Measurements from ENCODE around the gene UBAP2L. TPM values are rescaled to one million over a fixed set of nuclear protein-coding genes. Genes with fewer than 3 reads are reported as not detected.
"Not testable (repeated sequence)": the region's sequence is repeated elsewhere in the genome, so short reads cannot be mapped to it uniquely, and the experiment has no call there.

The UBAP2L gene
- total RNA-seq, 1 experiment from 2014 or later = 198 TPM

GRCh38 chr1:154312229-154313065 is 91.7 kb downstream of the UBAP2L start:
- H3K36me3 ChIP-seq (ENCODE audit: control insufficient read depth, insufficient read depth, low read length); H3K36me3 Mint-ChIP-seq (ENCODE audit: insufficient read depth, unreplicated experiment); H3K9me3 Mint-ChIP-seq (ENCODE audit: unreplicated experiment); H3K27ac Mint-ChIP-seq (ENCODE audit: unreplicated experiment); POLR2A ChIA-PET; CTCF ChIA-PET; DNase-seq; H3K4me1 Mint-ChIP-seq (ENCODE audit: low read depth, unreplicated experiment); H3K27me3 ChIP-seq (replicated peaks; ENCODE audit: control insufficient read depth, insufficient read depth, low read length); H3K4me3 ChIP-seq (ENCODE audit: low read depth, low read length); H3K4me1 ChIP-seq; intact Hi-C loops (cut with micrococcal nuclease; ENCODE audit: unreplicated experiment); H3K27me3 Mint-ChIP-seq (ENCODE audit: insufficient read depth, unreplicated experiment); H3K9me3 ChIP-seq; BruUV-seq (replicated peaks); H3K4me3 Mint-ChIP-seq (ENCODE audit: unreplicated experiment): not testable (repeated sequence)

DNA sequence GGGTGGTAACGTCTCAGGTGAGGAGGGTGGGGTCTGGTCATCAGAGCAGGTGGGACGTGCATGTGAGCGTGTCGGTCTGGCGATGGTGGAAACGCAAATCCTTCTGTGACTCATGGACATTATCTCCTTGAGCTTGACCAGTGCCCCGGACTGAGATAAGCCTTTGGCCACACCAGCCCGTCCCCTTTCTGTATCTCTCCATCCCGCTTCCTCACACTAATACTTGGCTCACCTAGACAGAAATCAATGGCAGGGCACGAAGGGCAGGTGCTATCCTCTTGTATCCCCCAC is 92.3 kb downstream of the UBAP2L start:
- POLR2A ChIA-PET = no interaction called here
- H3K4me3 Mint-ChIP-seq (ENCODE audit: unreplicated experiment) = no peak overlapping the region
- Histone ChIP-seq H3K36me3 (ENCODE audit: control insufficient read depth, insufficient read depth, low read length) (no peaks in the 10 kb centered on the region), H3K27me3 (replicated peaks; ENCODE audit: control insufficient read depth, insufficient read depth, low read length) (no peaks in the 10 kb centered on the region), H3K4me3 (ENCODE audit: low read depth, low read length) (no peak overlapping the region), H3K4me1 (no peaks in the 10 kb centered on the region), H3K9me3 (peaks cover 5% of the 10 kb centered on the region; the same call in 1 of the 2 replicates)
- BruUV-seq (replicated peaks) = no TSS peak
- CTCF ChIA-PET = no interaction called here
- H3K36me3 Mint-ChIP-seq (ENCODE audit: insufficient read depth, unreplicated experiment) = no peaks in the 10 kb centered on the region
- no peak overlapping the region for H3K27ac Mint-ChIP-seq (ENCODE audit: unreplicated experiment)
- no peaks in the 10 kb centered on the region for H3K9me3 Mint-ChIP-seq (ENCODE audit: unreplicated experiment)
- no peak for DNase-seq
- no peak for TF ChIP-seq CTCF (IDR thresholded peaks at IDR 0.05; ENCODE audit: insufficient read depth in 1 of 2, low read depth in 1 of 2, low read length in 1 of 2, severe bottlenecking in 1 of 2, unreplicated experiment in 1 of 2)
- no peaks in the 10 kb centered on the region for H3K27me3 Mint-ChIP-seq (ENCODE audit: insufficient read depth, unreplicated experiment)
- H3K4me1 Mint-ChIP-seq (ENCODE audit: low read depth, unreplicated experiment) = no peaks in the 10 kb centered on the region
- intact Hi-C loops (cut with micrococcal nuclease; ENCODE audit: unreplicated experiment) = no loop called here

DNA sequence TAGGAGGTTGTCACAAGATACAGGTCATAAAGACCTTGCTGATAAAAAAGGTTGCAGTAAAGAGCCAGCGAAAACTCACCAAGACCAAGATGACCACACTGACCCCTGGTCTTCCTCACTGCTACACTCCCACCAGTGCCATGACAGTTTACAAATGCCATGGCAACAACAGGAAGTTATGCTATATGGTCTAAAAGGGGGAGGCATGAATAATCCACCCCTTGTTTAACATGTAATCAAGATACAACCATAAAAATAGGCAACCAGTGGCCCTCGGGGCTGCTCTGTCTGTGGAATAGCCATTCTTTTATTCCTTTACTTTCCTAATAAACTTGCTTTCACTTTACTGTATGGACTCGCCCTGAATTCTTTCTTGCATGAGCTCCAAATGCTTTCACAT is 93.5 kb downstream of the UBAP2L start:
- H3K9me3 Mint-ChIP-seq (ENCODE audit: unreplicated experiment); H3K4me1 Mint-ChIP-seq (ENCODE audit: low read depth, unreplicated experiment); H3K36me3 ChIP-seq (ENCODE audit: control insufficient read depth, insufficient read depth, low read length); H3K4me3 Mint-ChIP-seq (ENCODE audit: unreplicated experiment); H3K36me3 Mint-ChIP-seq (ENCODE audit: insufficient read depth, unreplicated experiment); H3K9me3 ChIP-seq; H3K27me3 Mint-ChIP-seq (ENCODE audit: insufficient read depth, unreplicated experiment); CTCF ChIA-PET; H3K27ac Mint-ChIP-seq (ENCODE audit: unreplicated experiment); H3K27me3 ChIP-seq (replicated peaks; ENCODE audit: control insufficient read depth, insufficient read depth, low read length); intact Hi-C loops (cut with micrococcal nuclease; ENCODE audit: unreplicated experiment); BruUV-seq (replicated peaks); H3K4me3 ChIP-seq (ENCODE audit: low read depth, low read length); DNase-seq; H3K4me1 ChIP-seq: not testable (repeated sequence)
- POLR2A ChIA-PET = interaction anchor here (0.7 kb wide), 1 partner anchor 110 kb away, joined by 4 read pairs; no protein-coding TSS in a partner anchor

- H3K27me3 ChIP-seq (replicated peaks; ENCODE audit: control insufficient read depth, insufficient read depth, low read length) = no peaks in the 10 kb centered on the region
- H3K9me3 ChIP-seq = no peaks in the 10 kb centered on the region
- no peak overlapping the region for H3K4me3 Mint-ChIP-seq (ENCODE audit: unreplicated experiment)
- no peaks in the 10 kb centered on the region for H3K36me3 ChIP-seq (ENCODE audit: control insufficient read depth, insufficient read depth, low read length)
- H3K4me1 Mint-ChIP-seq (ENCODE audit: low read depth, unreplicated experiment) = peaks cover 10% of the 10 kb centered on the region
- DNase-seq = no peak
- H3K9me3 Mint-ChIP-seq (ENCODE audit: unreplicated experiment) = no peaks in the 10 kb centered on the region
- TF ChIP-seq CTCF (IDR thresholded peaks at IDR 0.05; ENCODE audit: insufficient read depth in 1 of 2, low read depth in 1 of 2, low read length in 1 of 2, severe bottlenecking in 1 of 2, unreplicated experiment in 1 of 2) = no peak
- H3K4me3 ChIP-seq (ENCODE audit: low read depth, low read length) = no peak overlapping the region
- H3K27me3 Mint-ChIP-seq (ENCODE audit: insufficient read depth, unreplicated experiment) = no peaks in the 10 kb centered on the region
- H3K27ac Mint-ChIP-seq (ENCODE audit: unreplicated experiment) = no peak overlapping the region
- POLR2A ChIA-PET = no interaction called here
- intact Hi-C loops (cut with micrococcal nuclease; ENCODE audit: unreplicated experiment) = no loop called here
- no peaks in the 10 kb centered on the region for H3K36me3 Mint-ChIP-seq (ENCODE audit: insufficient read depth, unreplicated experiment)
- peaks cover 14% of the 10 kb centered on the region for H3K4me1 ChIP-seq
- CTCF ChIA-PET = no interaction called here
- BruUV-seq (replicated peaks) = no TSS peak
Observed at GRCh38 chr1:154316704-154317103, 95.9 kb downstream of the UBAP2L start.
